ENCODE data around the gene GNG3.

GRCh38 chr11:62724171-62724570, 16.7 kb downstream of the GNG3 start:
- TF ChIP-seq, protein P1, sequence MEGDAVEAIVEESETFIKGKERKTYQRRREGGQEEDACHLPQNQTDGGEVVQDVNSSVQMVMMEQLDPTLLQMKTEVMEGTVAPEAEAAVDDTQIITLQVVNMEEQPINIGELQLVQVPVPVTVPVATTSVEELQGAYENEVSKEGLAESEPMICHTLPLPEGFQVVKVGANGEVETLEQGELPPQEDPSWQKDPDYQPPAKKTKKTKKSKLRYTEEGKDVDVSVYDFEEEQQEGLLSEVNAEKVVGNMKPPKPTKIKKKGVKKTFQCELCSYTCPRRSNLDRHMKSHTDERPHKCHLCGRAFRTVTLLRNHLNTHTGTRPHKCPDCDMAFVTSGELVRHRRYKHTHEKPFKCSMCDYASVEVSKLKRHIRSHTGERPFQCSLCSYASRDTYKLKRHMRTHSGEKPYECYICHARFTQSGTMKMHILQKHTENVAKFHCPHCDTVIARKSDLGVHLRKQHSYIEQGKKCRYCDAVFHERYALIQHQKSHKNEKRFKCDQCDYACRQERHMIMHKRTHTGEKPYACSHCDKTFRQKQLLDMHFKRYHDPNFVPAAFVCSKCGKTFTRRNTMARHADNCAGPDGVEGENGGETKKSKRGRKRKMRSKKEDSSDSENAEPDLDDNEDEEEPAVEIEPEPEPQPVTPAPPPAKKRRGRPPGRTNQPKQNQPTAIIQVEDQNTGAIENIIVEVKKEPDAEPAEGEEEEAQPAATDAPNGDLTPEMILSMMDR (IDR thresholded peaks at IDR 0.05; ENCODE audit: insufficient read depth, low read depth, low read length): no peak
- no peak for TF ChIP-seq EZH2 (IDR thresholded peaks at IDR 0.05; ENCODE audit: insufficient read depth, low read length)

All from astrocyte (in vitro differentiated cells and primary cell).